GM18520 (cell line): Measurements from ENCODE around the gene OPRD1.

Experiments
- ATAC-seq: cut with Tn5 transposase; IDR thresholded peaks from one replicate; pipeline ENCODE4 v1.9.1; 2021; ENCODE audit not compliant: unreplicated experiment

Gene OPRD1

GRCh38 chr1:28882009-28882628 lies 70.1 kb downstream of the OPRD1 start:
- no peak for ATAC-seq

DNA sequence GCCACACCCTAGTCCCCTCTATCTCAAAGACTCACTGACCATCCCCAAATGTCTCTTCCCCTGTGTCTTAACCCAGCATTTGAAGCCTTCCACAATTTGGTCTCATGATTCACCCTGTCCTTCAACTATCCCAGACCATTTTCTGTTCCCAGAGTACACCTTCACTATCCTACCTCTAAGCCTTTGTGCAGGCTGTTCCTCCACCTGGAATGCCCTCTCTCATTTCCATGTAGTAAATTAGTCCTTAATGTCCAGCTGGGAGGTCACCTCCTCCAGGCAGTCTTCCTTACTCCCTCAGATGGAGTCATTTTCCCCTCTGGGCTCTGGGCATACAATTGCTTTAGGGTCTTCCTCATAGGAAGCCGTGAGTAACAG lies 71.3 kb downstream of the OPRD1 start:
- no peak for ATAC-seq

GRCh38 chr1:28885472-28885877 lies 73.5 kb downstream of the OPRD1 start:
- no peak for ATAC-seq

DNA sequence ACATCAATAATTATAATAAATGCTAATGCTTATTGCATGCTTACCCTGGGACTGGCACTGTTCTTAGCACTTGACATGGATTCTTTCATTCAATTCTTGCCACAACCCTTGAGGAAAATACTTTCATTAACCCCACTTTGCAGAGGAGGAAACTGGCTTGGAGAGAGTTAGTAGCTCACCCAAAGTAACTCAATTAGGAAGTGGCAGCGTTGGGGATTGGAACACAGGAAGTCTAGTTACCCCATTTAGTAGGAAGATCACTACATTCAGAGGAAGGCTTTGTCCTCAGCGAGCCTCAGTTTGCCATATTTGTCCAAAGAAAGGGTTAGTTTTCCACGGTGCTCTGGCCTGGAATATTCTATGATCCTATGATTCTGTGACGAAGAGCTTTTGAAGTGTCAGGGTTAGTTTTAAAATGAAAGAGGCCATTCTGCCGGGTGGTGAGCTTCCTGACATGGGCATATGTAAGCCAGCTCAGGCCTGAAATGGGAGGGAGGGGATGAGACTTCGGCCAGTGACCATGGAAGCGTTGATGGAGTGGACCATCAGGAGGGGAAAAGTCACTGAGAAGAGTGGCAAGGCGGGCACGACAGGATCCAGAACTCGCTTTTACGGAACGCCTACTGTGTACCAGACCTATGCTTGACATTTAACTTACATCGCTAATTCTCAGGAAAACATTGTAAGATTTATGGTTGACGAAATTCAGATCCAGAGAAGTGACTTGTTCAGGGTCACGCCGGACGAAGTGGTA lies 74.2 kb downstream of the OPRD1 start:
- no peak for ATAC-seq

- no peak for ATAC-seq
These were observed 74.9 kb downstream of the OPRD1 start for GRCh38 chr1:28886731-28887418.

GRCh38 chr1:28887419-28887834 lies 75.5 kb downstream of the OPRD1 start:
- ATAC-seq, result no peak

GRCh38 chr1:28887835-28888682 lies 76.1 kb downstream of the OPRD1 start:
- no peak for ATAC-seq

- no peak for ATAC-seq
These were observed 76.9 kb downstream of the OPRD1 start for GRCh38 chr1:28888915-28889314.

- no peak for ATAC-seq
These were observed 77.4 kb downstream of the OPRD1 start for GRCh38 chr1:28889357-28889756.

GRCh38 chr1:28890435-28890834 lies 78.5 kb downstream of the OPRD1 start:
- no peak for ATAC-seq

DNA sequence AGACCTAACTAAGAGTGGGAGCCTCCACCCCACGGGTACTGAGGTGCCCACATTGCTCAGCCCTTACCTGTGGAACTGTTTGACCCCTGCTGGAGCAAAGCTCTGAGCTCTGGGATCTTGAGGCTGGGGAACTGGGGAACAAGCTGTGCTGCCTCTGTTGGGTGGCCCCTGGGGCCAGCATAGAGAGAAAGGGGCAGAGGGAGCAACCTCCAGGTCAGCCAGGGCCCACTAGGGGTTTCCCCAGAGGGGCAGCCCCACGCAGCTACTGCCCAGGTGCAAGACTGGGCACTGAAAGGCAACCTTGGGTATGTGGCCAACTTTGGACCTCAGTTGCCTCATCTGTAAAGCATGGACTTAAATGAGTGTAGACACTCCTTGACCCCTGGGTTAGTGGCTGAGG lies 78.9 kb downstream of the OPRD1 start:
- ATAC-seq, result no peak

GRCh38 chr1:28891256-28891655 lies 79.3 kb downstream of the OPRD1 start:
- no peak for ATAC-seq

DNA sequence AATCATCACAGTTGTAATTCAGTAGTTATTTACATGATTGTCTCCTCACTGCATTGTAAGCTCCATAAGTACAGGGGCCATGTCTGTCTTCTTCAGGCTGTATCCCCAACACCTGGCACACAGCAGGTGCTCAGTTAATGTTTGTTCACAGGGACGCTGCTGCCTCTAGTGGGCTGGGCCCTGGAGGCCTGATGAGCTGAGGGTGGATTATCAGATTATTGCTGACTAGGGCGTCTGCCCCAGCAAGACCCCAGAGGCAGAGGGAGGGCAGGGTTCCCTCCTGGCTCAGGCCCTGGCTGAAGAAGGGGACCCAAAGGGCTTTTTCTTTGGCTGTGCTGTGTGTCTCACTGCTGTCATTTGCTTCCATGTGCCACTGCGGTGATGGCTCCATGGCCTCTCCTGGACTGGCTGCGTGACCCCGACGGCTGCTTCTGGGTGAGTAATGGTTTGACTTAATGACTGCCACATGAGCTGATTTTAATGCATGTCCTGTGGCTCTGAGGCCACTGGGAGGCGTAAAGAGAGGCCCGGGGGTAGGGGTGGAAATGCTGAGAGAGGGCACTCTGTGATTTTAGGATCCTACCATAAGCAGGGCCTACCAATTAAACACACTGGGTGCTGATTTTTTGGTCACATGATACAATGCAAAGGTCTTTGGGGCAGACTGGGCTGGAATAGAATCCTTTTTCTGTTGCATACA lies 81.6 kb downstream of the OPRD1 start:
- no peak for ATAC-seq

- ATAC-seq, result no peak
These were observed 82.8 kb downstream of the OPRD1 start for GRCh38 chr1:28894785-28895184.

- no peak for ATAC-seq
These were observed 84.1 kb downstream of the OPRD1 start for GRCh38 chr1:28895896-28896608.

GRCh38 chr1:28896609-28896986 lies 84.6 kb downstream of the OPRD1 start:
- no peak for ATAC-seq

GRCh38 chr1:28897789-28898188 lies 85.8 kb downstream of the OPRD1 start:
- ATAC-seq, result no peak

DNA sequence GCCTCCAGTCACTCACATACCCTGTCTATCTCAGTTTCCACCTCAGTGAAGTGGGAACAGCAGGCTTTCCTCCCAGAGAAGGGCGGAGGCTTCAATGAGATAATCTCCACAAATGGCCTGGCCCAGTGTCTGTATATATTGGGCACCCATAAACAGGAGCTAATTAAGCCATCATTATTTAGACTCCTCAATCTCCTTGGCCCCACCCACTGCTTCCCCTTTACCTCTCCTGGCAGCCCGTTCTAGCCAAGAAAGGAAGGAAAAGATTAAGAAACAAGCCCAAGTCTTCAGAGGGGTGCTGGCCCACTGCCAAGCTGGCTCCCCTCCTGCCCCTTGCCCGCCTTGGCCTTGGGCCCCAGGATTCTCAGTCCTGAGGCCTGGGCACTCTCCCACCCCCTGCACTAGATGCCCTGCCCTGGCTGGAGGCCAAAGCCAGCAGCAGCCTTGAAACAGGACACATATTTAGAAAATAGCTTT lies 86.5 kb downstream of the OPRD1 start:
- no peak for ATAC-seq

DNA sequence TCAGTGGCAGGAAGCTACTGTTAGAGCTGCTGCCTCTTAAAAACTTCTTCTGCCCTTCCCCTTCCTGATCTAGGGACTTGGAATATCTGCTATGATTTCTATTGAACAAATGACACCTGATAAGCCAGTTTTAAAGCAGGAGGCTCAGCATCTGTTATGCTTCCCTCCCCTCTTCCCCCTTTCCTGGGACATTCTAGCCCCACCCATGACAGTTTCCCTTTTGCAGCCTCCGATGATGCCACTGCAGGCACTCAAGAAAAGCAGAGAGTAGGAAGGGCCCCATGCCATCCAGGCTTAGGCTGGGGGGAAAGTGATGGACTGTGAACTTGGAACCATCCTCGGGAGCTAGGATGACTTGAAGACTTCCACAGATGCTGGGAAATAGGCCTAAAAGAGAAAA lies 87.3 kb downstream of the OPRD1 start:
- ATAC-seq, result no peak

- no peak for ATAC-seq
These were observed 88.6 kb downstream of the OPRD1 start for GRCh38 chr1:28900562-28900961.
